ENCODE data around the gene SH3BP2.

DNA sequence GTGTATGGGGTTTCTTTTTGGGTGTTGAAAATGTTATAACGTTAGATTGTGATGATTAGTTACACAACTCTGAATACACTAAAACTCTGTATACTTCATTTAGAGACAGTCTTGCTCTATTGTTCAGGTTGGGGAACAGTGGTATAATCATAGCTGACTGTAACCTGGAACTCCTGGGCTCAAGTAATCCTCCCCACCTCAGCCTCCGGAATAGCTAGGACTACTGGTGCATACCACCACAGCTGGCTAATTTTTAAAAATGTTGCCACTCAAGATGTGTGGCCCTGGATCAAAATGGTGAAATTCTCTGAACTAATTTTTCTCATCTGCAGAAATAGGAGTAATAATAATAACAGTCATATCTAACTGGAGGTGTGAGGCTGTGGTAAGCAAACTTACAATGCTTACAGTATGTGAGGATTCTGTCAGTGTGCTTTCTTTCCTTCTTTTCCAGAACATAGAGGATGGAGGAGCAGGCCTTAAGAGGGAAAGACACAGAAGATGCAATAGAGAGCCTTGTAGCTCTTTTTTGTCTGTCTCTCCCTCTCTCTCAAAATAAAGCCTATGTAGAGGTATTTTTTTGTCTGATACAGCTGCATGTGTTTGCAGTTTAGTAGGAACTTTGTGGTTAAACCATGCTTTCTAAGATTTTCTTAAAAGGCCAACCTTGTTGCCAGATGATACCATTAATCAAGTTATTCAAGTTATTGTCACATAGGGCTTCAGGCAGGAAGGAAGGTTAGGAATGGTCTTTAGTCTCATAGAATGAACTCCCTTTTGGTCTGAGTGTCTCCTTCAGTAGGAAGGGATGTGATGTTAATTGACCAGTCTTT, 58.3 kb downstream of the SH3BP2 start:
- TF ChIP-seq, protein P1, sequence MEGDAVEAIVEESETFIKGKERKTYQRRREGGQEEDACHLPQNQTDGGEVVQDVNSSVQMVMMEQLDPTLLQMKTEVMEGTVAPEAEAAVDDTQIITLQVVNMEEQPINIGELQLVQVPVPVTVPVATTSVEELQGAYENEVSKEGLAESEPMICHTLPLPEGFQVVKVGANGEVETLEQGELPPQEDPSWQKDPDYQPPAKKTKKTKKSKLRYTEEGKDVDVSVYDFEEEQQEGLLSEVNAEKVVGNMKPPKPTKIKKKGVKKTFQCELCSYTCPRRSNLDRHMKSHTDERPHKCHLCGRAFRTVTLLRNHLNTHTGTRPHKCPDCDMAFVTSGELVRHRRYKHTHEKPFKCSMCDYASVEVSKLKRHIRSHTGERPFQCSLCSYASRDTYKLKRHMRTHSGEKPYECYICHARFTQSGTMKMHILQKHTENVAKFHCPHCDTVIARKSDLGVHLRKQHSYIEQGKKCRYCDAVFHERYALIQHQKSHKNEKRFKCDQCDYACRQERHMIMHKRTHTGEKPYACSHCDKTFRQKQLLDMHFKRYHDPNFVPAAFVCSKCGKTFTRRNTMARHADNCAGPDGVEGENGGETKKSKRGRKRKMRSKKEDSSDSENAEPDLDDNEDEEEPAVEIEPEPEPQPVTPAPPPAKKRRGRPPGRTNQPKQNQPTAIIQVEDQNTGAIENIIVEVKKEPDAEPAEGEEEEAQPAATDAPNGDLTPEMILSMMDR (IDR thresholded peaks at IDR 0.05; ENCODE audit: low read depth, low read length, poor library complexity, severe bottlenecking) = no peak
- TF ChIP-seq EZH2phosphoT487 (IDR thresholded peaks at IDR 0.05; ENCODE audit: borderline replicate concordance, low read length) = 0 out of 2 replicates have a peak, but pooled peaks have one; percentile 52

Measured in DOHH2 (cell line).